ENCODE results near the gene ST3GAL4. TPM values are rescaled to one million over a fixed set of nuclear protein-coding genes. Genes with fewer than 3 reads are reported as not detected.
"Not testable (repeated sequence)": the region's sequence is repeated elsewhere in the genome, so short reads cannot be mapped to it uniquely, and the experiment has no call there.

The ST3GAL4 gene, protein sequence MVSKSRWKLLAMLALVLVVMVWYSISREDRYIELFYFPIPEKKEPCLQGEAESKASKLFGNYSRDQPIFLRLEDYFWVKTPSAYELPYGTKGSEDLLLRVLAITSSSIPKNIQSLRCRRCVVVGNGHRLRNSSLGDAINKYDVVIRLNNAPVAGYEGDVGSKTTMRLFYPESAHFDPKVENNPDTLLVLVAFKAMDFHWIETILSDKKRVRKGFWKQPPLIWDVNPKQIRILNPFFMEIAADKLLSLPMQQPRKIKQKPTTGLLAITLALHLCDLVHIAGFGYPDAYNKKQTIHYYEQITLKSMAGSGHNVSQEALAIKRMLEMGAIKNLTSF
- 10 to 100 TPM; 16.1 to 22.6 (median 17.0) TPM for polyA plus RNA-seq (ENCODE audit: insufficient read length in 3 of 3)
- long read RNA-seq, donor 1, partial matches to known transcripts = 0 of 3 reads
- long read RNA-seq, donor 1, other reads (novel, unspliced or antisense) = 0 of 3 reads
- long read RNA-seq, donor 2, transcript ST3GAL4-204 (11 exons, 1,812 nt) = major isoform, 5 of 6 reads
- long read RNA-seq, donor 2, partial matches to known transcripts = 0 of 6 reads
- long read RNA-seq, donor 2, other reads (novel, unspliced or antisense) = 0 of 6 reads
- long read RNA-seq, donor 3, partial matches to known transcripts = 0 of 5 reads
- long read RNA-seq, donor 3, other reads (novel, unspliced or antisense) = 0 of 5 reads
- long read RNA-seq, donor 4, partial matches to known transcripts = 5 of 8 reads
- long read RNA-seq, donor 4, other reads (novel, unspliced or antisense) = 0 of 8 reads
- long read RNA-seq, donor 5, partial matches to known transcripts = 0 of 5 reads
- long read RNA-seq, donor 5, other reads (novel, unspliced or antisense) = 0 of 5 reads
- long read RNA-seq, donor 6, partial matches to known transcripts = 0 of 1 reads
- long read RNA-seq, donor 6, other reads (novel, unspliced or antisense) = 0 of 1 reads
- long read RNA-seq, donor 7, transcript ST3GAL4-204 (11 exons, 1,812 nt) = major isoform, 7 of 17 reads
- long read RNA-seq, donor 7, partial matches to known transcripts = 10 of 17 reads
- long read RNA-seq, donor 7, other reads (novel, unspliced or antisense) = 0 of 17 reads
- long read RNA-seq, donor 8, partial matches to known transcripts = 0 of 3 reads
- long read RNA-seq, donor 8, other reads (novel, unspliced or antisense) = 0 of 3 reads
- long read RNA-seq, donor 9, transcript ST3GAL4-204 (11 exons, 1,812 nt) = major isoform, 7 of 7 reads
- long read RNA-seq, donor 9, partial matches to known transcripts = 0 of 7 reads
- long read RNA-seq, donor 9, other reads (novel, unspliced or antisense) = 0 of 7 reads
- long read RNA-seq, donor 10, partial matches to known transcripts = 0 of 3 reads
- long read RNA-seq, donor 10, other reads (novel, unspliced or antisense) = 0 of 3 reads
- long read RNA-seq, donor 11, partial matches to known transcripts = 0 of 3 reads
- long read RNA-seq, donor 11, other reads (novel, unspliced or antisense) = 0 of 3 reads
- long read RNA-seq, donor 12, partial matches to known transcripts = 0 of 3 reads
- long read RNA-seq, donor 12, other reads (novel, unspliced or antisense) = 0 of 3 reads
- long read RNA-seq, donor 13, partial matches to known transcripts = 5 of 9 reads
- long read RNA-seq, donor 13, other reads (novel, unspliced or antisense) = 0 of 9 reads
- long read RNA-seq, donor 14 = 0 reads
- long read RNA-seq, donor 15, partial matches to known transcripts = 5 of 10 reads
- long read RNA-seq, donor 15, other reads (novel, unspliced or antisense) = 0 of 10 reads
- long read RNA-seq, donor 16, partial matches to known transcripts = 0 of 4 reads
- long read RNA-seq, donor 16, other reads (novel, unspliced or antisense) = 0 of 4 reads

- peak; percentile 86 for DNase-seq
These were observed at the start of gene ST3GAL4 for GRCh38 chr11:126355324-126355925. Gene ST3GAL4 (plus strand): TSS chr11:126355686. CDS start chr11:126406156, 50,470 bp downstream.

DNA sequence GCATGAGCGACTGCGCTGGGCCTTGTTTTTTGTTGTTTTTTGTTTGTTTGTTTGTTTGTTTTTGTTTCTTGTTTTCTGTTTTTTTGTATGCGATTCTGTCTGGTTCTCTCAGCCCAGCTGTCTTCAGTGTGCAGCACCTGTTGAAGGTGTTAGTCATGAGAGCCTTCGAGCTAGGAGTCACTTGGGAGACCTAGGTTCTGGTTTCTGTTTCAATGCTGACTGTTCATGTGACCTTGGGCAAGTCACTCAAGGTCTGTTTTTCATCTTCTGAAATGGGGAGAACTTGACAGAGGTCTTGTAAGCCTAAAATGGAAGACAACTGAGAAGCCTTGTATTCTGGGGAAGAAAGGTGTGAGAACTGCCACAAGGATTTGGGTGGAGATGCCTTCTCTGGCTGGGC lies 49.8 kb upstream of the ST3GAL4 start:
- DNase-seq = no peak

GRCh38 chr11:126307706-126308105 lies 47.8 kb upstream of the ST3GAL4 start:
- DNase-seq = no peak

DNA sequence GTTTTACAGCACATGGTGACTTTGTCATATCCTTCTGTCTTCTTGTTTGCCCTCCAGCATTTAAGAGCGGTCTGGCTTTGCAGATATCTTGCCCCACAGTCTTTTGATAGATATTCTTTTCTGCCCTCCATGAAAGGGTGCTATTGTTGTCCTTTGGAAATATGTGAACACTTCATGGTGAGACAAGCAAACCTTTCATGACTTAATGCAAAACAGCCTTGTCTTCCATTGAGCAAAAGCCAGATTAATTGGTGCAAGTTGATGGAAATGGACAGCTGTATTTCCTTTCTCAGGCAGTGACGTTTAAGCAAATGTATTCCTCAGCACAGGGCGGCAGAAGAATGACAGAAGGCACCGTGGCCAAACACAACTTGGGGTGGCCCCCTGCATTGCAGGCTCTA lies 47.2 kb upstream of the ST3GAL4 start:
- no peak for DNase-seq

GRCh38 chr11:126308771-126309170 lies 46.7 kb upstream of the ST3GAL4 start:
- DNase-seq = not testable (repeated sequence)

DNA sequence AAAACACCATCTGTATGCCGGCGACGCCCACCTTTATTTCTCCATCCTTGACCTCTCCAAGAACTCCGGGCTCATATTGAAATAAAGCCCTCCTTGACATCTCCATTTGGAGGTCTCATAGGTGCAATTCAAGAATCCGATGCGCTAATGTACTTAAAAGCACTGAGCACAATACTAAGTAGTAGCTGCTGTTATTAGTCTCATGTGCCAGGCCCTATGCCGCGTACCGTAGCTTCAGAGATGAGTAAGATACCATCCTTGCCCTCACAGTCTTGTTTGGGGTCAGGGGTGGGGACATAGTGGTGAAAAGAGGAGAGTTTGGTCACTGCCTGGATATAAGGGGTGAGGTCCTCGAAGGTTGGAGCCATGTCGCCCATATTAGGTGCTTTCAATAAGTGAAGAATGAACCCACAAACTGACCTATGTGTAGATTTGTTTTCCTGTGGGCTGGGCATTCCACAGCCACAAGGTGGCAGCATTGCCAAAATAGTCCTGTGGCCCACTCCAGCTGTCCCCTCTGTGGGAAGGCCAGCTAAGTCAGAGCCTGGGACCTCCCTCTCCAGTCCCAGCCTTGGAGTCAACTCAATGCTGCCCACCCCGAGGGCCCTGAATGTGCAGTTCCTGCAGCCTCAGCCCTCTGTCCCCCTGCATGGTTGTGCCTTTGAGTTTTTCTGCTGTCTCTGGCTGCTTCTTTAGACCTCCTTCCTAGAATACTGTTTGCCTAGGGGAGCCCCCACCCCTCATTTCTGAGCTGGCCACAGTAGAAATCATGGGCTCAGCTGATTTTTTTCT lies 45.1 kb upstream of the ST3GAL4 start:
- peak; percentile 73 for DNase-seq

GRCh38 chr11:126310992-126311310 lies 44.5 kb upstream of the ST3GAL4 start:
- DNase-seq = no peak

GRCh38 chr11:126311401-126312291 lies 43.8 kb upstream of the ST3GAL4 start:
- no peak for DNase-seq

- no peak for DNase-seq
These were observed 42.5 kb upstream of the ST3GAL4 start for GRCh38 chr11:126312961-126313360.

GRCh38 chr11:126313826-126314225 lies 41.7 kb upstream of the ST3GAL4 start:
- no peak for DNase-seq

GRCh38 chr11:126317432-126317755 lies 38.1 kb upstream of the ST3GAL4 start:
- no peak for DNase-seq

DNA sequence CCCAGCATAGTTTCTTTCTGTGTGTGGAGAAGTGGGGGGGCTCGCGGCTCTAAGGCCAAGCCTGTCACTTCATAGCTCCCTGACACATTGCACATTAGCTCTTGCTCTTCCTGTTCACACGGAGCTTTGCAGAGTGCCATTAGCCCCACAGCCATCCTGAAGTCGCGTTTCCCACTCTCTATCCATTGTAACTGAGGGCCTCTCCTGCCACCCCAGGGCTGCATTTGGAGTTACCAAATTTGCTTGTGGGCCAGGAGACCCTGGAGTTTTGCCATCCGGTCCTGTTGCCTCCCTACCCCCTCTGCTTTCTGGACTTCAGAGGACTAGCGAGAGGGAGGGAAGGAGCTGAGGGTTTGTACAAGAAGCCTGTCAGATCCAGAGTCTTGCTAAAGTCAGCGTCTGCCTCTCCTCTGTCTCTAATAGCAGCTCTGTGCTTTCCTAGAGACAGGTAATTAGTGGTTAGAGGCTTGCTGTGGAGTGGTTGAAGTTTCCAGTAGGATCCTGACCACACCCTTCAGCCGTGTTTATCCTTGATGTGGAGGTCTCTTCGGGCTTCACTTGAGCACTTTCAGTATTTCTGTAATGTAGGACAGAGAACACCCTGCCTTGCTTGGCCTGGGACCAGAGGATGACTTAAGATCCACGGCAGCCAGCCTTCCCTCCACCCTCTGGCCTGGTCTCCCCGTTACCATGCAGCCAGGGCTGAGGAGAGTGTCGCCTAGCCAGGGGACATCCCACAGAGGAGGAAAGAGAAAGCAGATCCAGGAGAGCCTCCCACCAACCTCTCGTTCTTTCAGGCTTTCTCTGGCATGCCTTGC lies 37.5 kb upstream of the ST3GAL4 start:
- no peak for DNase-seq

GRCh38 chr11:126318574-126319373 lies 36.7 kb upstream of the ST3GAL4 start:
- DNase-seq = no peak

DNA sequence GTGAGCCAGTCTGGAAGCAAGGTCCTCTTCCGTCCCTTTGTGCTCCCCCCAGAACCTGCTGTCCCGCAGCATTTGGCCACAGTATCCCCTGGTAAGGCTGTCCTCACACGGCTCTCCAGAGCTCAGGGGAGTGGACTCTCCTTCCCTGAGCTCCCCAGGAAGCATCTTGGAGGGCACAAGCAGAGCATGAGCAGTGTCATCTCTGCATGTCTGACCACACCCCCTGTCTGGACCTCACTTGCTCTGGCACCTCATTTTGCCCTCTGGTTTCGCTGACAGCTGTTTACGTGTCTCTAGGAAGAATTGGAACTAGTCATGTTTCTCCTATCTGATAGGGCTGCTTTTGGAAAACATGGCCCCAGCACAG lies 36.1 kb upstream of the ST3GAL4 start:
- no peak for DNase-seq

GRCh38 chr11:126322996-126323395 lies 32.5 kb upstream of the ST3GAL4 start:
- DNase-seq = no peak

DNA sequence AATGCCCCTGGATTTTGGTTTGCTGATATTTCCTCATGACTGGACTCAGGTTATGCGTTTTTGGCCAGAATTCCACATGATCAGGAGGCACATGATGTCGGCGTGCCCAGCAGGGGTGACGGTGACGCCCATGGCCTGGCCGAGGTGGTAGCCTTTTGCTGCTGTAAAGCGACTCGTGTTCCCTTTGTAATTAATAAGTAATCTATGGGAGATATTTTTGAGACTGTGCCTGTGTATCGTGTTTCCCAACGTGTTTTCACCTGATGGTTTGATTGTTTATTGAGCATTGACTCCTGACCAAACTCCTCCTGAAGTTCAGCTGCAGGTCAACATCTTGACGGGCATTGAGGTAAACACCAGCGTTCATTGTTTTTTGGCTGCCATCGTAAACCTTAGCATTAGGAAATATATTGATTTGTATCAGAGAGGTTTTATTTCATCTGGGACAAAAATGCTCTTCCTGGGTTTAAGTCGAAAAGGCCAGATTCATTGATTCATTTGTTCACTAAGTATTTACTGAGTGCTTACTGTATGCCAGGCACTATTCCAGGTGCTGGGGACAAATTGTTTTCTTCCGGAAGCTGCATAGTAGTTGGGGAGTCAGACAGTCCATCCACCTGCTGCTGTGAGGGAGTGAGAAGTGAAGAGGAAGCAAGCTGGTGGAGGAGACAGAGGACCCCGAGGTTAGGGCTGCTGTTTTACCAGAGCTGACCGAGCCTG lies 28.0 kb upstream of the ST3GAL4 start:
- DNase-seq = no peak
